ENCODE measurements around the gene EXOC6. TPM values are rescaled to one million over a fixed set of nuclear protein-coding genes. Genes with fewer than 3 reads are reported as not detected.

The EXOC6 gene
- total RNA-seq = 10 to 100 TPM; 13.2 to 70.8 TPM

GRCh38 chr10:92848441-92849233, at the start of gene EXOC6:
Gene EXOC6 (plus strand): TSS chr10:92848520. CDS start chr10:92848534, 14 bp downstream.
- peak; percentile 82 to 90 (median 84) for DNase-seq
- Histone ChIP-seq H3K27ac (peak within 1 kb of the TSS; percentile 84 to 90 (median 88)), H3K4me1 (peaks cover 18% of the 10 kb centered on the region), H3K9me3 (no peaks in the 10 kb centered on the region), H3K4me3 (peak within 1 kb of the TSS; percentile 98), H3K27me3 (no peaks in the 10 kb centered on the region), H3K36me3 (replicated peaks in 1 of 2; ENCODE audit: insufficient read depth in 1 of 2, low read depth in 2 of 2) (no peaks in the 10 kb centered on the region)
- peak; percentile 89 for ATAC-seq
- 0 to 1% methylated on average over 23 to 54 of the region's 103 CpGs for WGBS, 2 donors
- intact Hi-C loops (cut with DNase I) = no loop called here
- TF ChIP-seq POLR2A (IDR thresholded peaks at IDR 0.05) (peak; percentile 20 to 57 (median 54)), CTCF (IDR thresholded peaks at IDR 0.05) (peak in 3 of 7 experiments; percentile 14 to 31 (median 18))

- peak; percentile 30 for ATAC-seq
- 25 to 33% methylated on average over 2 of the region's 2 CpGs for WGBS, 2 donors
- DNase-seq = no peak
- H3K4me3 ChIP-seq = no peak overlapping the region
- no peaks in the 10 kb centered on the region for H3K27me3 ChIP-seq
- H3K4me1 ChIP-seq = peaks cover 13% of the 10 kb centered on the region
- no peaks in the 10 kb centered on the region for H3K9me3 ChIP-seq
- TF ChIP-seq CTCF (IDR thresholded peaks at IDR 0.05) (no peak), POLR2A (IDR thresholded peaks at IDR 0.05) (no peak)
- no peaks in the 10 kb centered on the region for H3K36me3 ChIP-seq (replicated peaks in 1 of 2; ENCODE audit: insufficient read depth in 1 of 2, low read depth in 2 of 2)
- peak overlapping the region in 1 of 4 donors; percentile 34 for H3K27ac ChIP-seq
- intact Hi-C loops (cut with DNase I) = no loop called here
Measured at GRCh38 chr10:92799568-92799967, 48.8 kb upstream of the EXOC6 start.

- Histone ChIP-seq H3K27me3 (no peaks in the 10 kb centered on the region), H3K9me3 (no peaks in the 10 kb centered on the region), H3K36me3 (replicated peaks in 1 of 2; ENCODE audit: insufficient read depth in 1 of 2, low read depth in 2 of 2) (no peaks in the 10 kb centered on the region), H3K4me1 (peaks cover 13% of the 10 kb centered on the region), H3K27ac (peak overlapping the region in 1 of 4 donors; percentile 34), H3K4me3 (no peak overlapping the region)
- ATAC-seq (no peak), DNase-seq (no peak)
- TF ChIP-seq POLR2A (IDR thresholded peaks at IDR 0.05) (no peak), CTCF (IDR thresholded peaks at IDR 0.05) (no peak)
- 47 to 53% methylated on average over 5 of the region's 5 CpGs for WGBS, 2 donors
- intact Hi-C loops (cut with DNase I) = no loop called here
Measured at GRCh38 chr10:92800134-92800733, 48.1 kb upstream of the EXOC6 start.

- no peak for ATAC-seq
- Histone ChIP-seq H3K9me3 (no peaks in the 10 kb centered on the region), H3K4me1 (peaks cover 13% of the 10 kb centered on the region), H3K27ac (no peak overlapping the region), H3K4me3 (no peak overlapping the region), H3K36me3 (replicated peaks in 1 of 2; ENCODE audit: insufficient read depth in 1 of 2, low read depth in 2 of 2) (no peaks in the 10 kb centered on the region), H3K27me3 (no peaks in the 10 kb centered on the region)
- no peak for DNase-seq
- TF ChIP-seq CTCF (IDR thresholded peaks at IDR 0.05) (no peak), POLR2A (IDR thresholded peaks at IDR 0.05) (no peak)
- 79 to 89% methylated on average over 8 to 9 of the region's 9 CpGs for WGBS, 2 donors
- intact Hi-C loops (cut with DNase I) = no loop called here
Measured at GRCh38 chr10:92801978-92802872, 46.1 kb upstream of the EXOC6 start.
